Astrocyte (in vitro differentiated cells and primary cell): ENCODE data around the gene RITA1. TPM values are rescaled to one million over a fixed set of nuclear protein-coding genes. Genes with fewer than 3 reads are reported as not detected.

Experiments
- DNase-seq: peaks from one replicate; pipeline ENCODE4 v3.0.0-alpha.2; 2010; ENCODE audit warnings: low read depth
- FAIRE-seq: peaks from 2 replicates; lab custom pipeline; 2011; peaks lifted over from hg19 to GRCh38; lab: Jason Lieb, UNC
- H2AFZ ChIP-seq: 2 replicates; pipeline ENCODE4 v1.6.0; 2012; ENCODE audit warnings: low read depth, low read length, inconsistent platforms
- H3K27ac ChIP-seq: 2 replicates; pipeline ENCODE4 v1.5.1; 2011; ENCODE audit warnings: low read depth, low read length, inconsistent platforms
- H3K27me3 ChIP-seq: 2 replicates; pipeline ENCODE4 v1.6.0; 2011; ENCODE audit warnings: low read length, inconsistent platforms; ENCODE audit not compliant: insufficient read depth
- H3K36me3 ChIP-seq: 2 replicates; pipeline ENCODE4 v1.5.1; 2011; ENCODE audit warnings: low read length, inconsistent platforms; ENCODE audit not compliant: insufficient read depth
- H3K4me1 ChIP-seq: 2 replicates; pipeline ENCODE4 v1.5.1; 2011; ENCODE audit warnings: low read length, inconsistent platforms; ENCODE audit not compliant: insufficient read depth
- H3K4me2 ChIP-seq: 2 replicates; pipeline ENCODE4 v1.6.0; 2012; ENCODE audit warnings: low read length, inconsistent platforms
- H3K4me3 ChIP-seq: 2 replicates; pipeline ENCODE4 v1.5.1; 2011; ENCODE audit warnings: low read depth, mild to moderate bottlenecking, low read length, inconsistent platforms; ENCODE audit not compliant: insufficient read depth
- H3K79me2 ChIP-seq: 2 replicates; pipeline ENCODE4 v1.6.0; 2012; ENCODE audit warnings: mild to moderate bottlenecking, low read length, inconsistent platforms; ENCODE audit not compliant: insufficient read depth
- H3K9ac ChIP-seq: 2 replicates; pipeline ENCODE4 v1.6.0; 2012; ENCODE audit warnings: mild to moderate bottlenecking, low read length, inconsistent platforms
- H3K9me3 ChIP-seq: 2 replicates; pipeline ENCODE4 v1.5.1; 2012; ENCODE audit warnings: low read depth, mild to moderate bottlenecking, low read length, inconsistent platforms; ENCODE audit not compliant: insufficient read depth
- H4K20me1 ChIP-seq: 2 replicates; pipeline ENCODE4 v1.6.0; 2012; ENCODE audit warnings: low read length, inconsistent platforms; ENCODE audit not compliant: insufficient read depth
- H3K27ac Mint-ChIP-seq: one replicate; pipeline ENCODE4 v1.8.0; 2021; ENCODE audit warnings: mild to moderate bottlenecking, mixed read lengths; ENCODE audit not compliant: unreplicated experiment
- H3K27me3 Mint-ChIP-seq: one replicate; pipeline ENCODE4 v1.8.0; 2021; ENCODE audit warnings: low read depth, mixed read lengths; ENCODE audit not compliant: unreplicated experiment
- H3K36me3 Mint-ChIP-seq: one replicate; pipeline ENCODE4 v1.8.0; 2021; ENCODE audit warnings: low read depth, mixed read lengths; ENCODE audit not compliant: unreplicated experiment
- H3K4me1 Mint-ChIP-seq: one replicate; pipeline ENCODE4 v1.8.0; 2021; ENCODE audit warnings: low read depth, mixed read lengths; ENCODE audit not compliant: unreplicated experiment
- H3K4me3 Mint-ChIP-seq: one replicate; pipeline ENCODE4 v1.8.0; 2021; ENCODE audit warnings: mild to moderate bottlenecking, moderate library complexity, mixed read lengths; ENCODE audit not compliant: unreplicated experiment
- H3K9me3 Mint-ChIP-seq: one replicate; pipeline ENCODE4 v1.8.0; 2021; ENCODE audit warnings: mild to moderate bottlenecking, mixed read lengths; ENCODE audit not compliant: unreplicated experiment
- CTCF ChIP-seq: IDR thresholded peaks from 2 replicates; pipeline ENCODE4 v1.5.1; 2011; ENCODE audit warnings: low read depth, mild to moderate bottlenecking, inconsistent platforms, low read length, moderate library complexity; ENCODE audit not compliant: insufficient read depth
- EZH2 ChIP-seq: IDR thresholded peaks from 2 replicates; pipeline ENCODE4 v1.6.1; 2012; ENCODE audit warnings: mild to moderate bottlenecking, low read length, inconsistent platforms; ENCODE audit not compliant: insufficient read depth
- total RNA-seq: library from RNA; stranded (reverse); gene quantifications from 2 replicates; pipeline ENCODE4 v1.2.1, GENCODE V29; 2021

RITA1 gene
- total RNA-seq, 1 donor from 2014 or later = 23.5 TPM

GRCh38 chr12:113191227-113191626, 5.7 kb downstream of the RITA1 start:
- no peaks in the 10 kb centered on the region for H4K20me1 ChIP-seq

GRCh38 chr12:113194971-113195391, 9.5 kb downstream of the RITA1 start:
- Histone ChIP-seq H3K27me3 (no peaks in the 10 kb centered on the region), H3K9ac (peak overlapping the region; percentile 39), H3K79me2 (no peaks in the 10 kb centered on the region), H3K4me1 (peaks cover 15% of the 10 kb centered on the region), H3K36me3 (no peaks in the 10 kb centered on the region), H3K4me3 (no peak overlapping the region), H4K20me1 (no peaks in the 10 kb centered on the region), H3K27ac (peak overlapping the region; percentile 87), H3K9me3 (no peaks in the 10 kb centered on the region), H2AFZ (no peak overlapping the region), H3K4me2 (peak overlapping the region; percentile 82)
- Mint-ChIP-seq H3K27ac (peak overlapping the region; percentile 68), H3K4me3 (no peak overlapping the region), H3K27me3 (no peaks in the 10 kb centered on the region), H3K36me3 (peaks cover 7% of the 10 kb centered on the region), H3K4me1 (peaks cover 29% of the 10 kb centered on the region), H3K9me3 (no peaks in the 10 kb centered on the region)
- FAIRE-seq = no peak
- peak; percentile 78 for DNase-seq
- no peak for TF ChIP-seq EZH2
- TF ChIP-seq CTCF = no peak

More at GRCh38 chr12:113191227-113191626, 5.7 kb downstream of the RITA1 start:
- Histone ChIP-seq H3K4me2 (no peak overlapping the region), H3K4me3 (no peak overlapping the region), H3K79me2 (peaks cover 16% of the 10 kb centered on the region), H3K9me3 (no peaks in the 10 kb centered on the region), H2AFZ (no peak overlapping the region), H3K4me1 (peaks cover 19% of the 10 kb centered on the region), H3K36me3 (peaks cover 3% of the 10 kb centered on the region), H3K27ac (no peak overlapping the region), H3K9ac (no peak overlapping the region), H3K27me3 (no peaks in the 10 kb centered on the region)
- no peaks in the 10 kb centered on the region for H3K27me3 Mint-ChIP-seq
- DNase-seq = no peak
- H3K9me3 Mint-ChIP-seq = no peaks in the 10 kb centered on the region
- H3K36me3 Mint-ChIP-seq = peaks cover 12% of the 10 kb centered on the region
- TF ChIP-seq EZH2 (no peak), CTCF (no peak)
- no peak overlapping the region for H3K27ac Mint-ChIP-seq
- H3K4me3 Mint-ChIP-seq = no peak overlapping the region
- H3K4me1 Mint-ChIP-seq = peaks cover 25% of the 10 kb centered on the region
- no peak for FAIRE-seq

- peaks cover 15% of the 10 kb centered on the region for H3K4me1 ChIP-seq
- Mint-ChIP-seq H3K4me3 (peak overlapping the region; percentile 15), H3K27ac (peak overlapping the region; percentile 68), H3K27me3 (no peaks in the 10 kb centered on the region), H3K36me3 (peaks cover 3% of the 10 kb centered on the region), H3K9me3 (no peaks in the 10 kb centered on the region), H3K4me1 (peaks cover 29% of the 10 kb centered on the region)
- H2AFZ ChIP-seq = no peak overlapping the region
- peak overlapping the region; percentile 87 for H3K27ac ChIP-seq
- no peaks in the 10 kb centered on the region for H3K36me3 ChIP-seq
- DNase-seq (no peak), FAIRE-seq (no peak)
- no peaks in the 10 kb centered on the region for H4K20me1 ChIP-seq
- H3K9me3 ChIP-seq = no peaks in the 10 kb centered on the region
- H3K27me3 ChIP-seq = no peaks in the 10 kb centered on the region
- H3K9ac ChIP-seq = peak overlapping the region; percentile 39
- peak overlapping the region; percentile 82 for H3K4me2 ChIP-seq
- TF ChIP-seq CTCF = no peak
- no peak for TF ChIP-seq EZH2
- H3K4me3 ChIP-seq = no peak overlapping the region
- H3K79me2 ChIP-seq = no peaks in the 10 kb centered on the region
Observed at GRCh38 chr12:113195598-113195997, 10.1 kb downstream of the RITA1 start.
